GM21360 (cell line): ENCODE measurements around the gene TRIM67.

ENCODE experiments used
- ATAC-seq: cut with Tn5 transposase; IDR thresholded peaks from one replicate; pipeline ENCODE4 v1.9.1; 2021; ENCODE audit warnings: mild to moderate bottlenecking, moderate library complexity; ENCODE audit not compliant: unreplicated experiment

The TRIM67 gene

DNA sequence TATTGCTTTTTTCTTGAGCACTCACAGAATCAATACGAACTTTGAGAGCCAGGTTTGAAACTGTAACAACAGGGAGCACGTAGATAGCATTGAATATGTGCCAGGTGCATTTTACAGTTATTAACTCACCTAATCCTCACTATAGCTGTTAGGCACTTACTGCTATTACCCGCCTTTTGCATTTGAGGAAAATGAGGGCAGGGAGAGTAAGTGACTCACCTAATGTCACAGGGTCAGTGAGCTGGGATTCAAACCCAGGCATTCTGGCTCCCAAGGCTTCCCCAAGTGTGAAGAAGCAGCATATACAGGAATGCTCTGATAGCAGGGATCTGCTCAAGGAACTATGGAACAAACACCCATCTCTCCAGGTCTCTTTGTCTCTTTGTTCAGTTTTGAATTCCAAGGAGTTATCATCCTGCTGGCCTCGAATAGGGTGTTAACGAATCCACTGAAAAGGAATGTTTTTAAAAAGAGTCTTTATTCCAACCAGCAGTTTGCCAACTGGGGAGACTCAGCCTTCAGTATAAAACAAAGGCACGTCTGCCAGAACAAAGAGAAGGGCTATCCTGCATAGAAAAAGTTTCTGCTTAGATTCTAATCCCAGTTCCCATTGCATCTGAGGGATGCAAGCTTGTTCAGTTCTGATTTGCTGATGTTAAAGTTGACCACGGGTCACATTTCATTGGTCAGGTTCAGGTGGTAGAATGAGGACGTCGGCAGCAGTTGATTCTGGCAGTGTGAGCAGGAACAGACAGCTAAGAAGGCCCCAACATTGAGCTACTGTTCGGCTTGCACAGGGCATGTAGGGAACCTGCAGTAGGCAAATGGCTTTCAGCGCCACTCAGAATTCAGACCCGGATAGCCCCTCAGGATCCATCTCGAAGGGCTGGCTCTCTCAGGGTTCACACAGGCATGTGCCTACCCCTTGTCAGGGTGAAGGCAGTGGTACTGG, 22.1 kb downstream of the TRIM67 start:
- ATAC-seq, result no peak

DNA sequence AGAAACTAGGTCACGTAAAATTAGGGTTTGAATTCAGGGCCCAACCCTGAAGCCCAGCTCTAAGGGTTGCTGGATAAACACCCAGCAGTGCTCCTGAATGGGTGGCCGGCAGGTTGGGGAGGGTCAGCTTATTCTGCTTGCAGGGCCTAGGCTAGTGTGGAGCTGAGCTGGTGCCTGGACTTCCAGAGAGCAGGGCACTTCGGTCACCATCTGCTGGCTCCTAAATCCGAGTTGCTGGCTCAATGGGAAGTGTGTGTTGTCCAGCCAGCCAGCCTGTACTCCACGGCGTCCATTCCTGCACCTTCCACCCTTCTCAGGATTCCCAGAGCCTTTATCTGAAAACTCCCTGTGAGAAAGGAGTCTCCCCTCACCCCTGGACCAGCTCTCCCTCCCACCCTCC, 23.0 kb downstream of the TRIM67 start:
- no peak for ATAC-seq

DNA sequence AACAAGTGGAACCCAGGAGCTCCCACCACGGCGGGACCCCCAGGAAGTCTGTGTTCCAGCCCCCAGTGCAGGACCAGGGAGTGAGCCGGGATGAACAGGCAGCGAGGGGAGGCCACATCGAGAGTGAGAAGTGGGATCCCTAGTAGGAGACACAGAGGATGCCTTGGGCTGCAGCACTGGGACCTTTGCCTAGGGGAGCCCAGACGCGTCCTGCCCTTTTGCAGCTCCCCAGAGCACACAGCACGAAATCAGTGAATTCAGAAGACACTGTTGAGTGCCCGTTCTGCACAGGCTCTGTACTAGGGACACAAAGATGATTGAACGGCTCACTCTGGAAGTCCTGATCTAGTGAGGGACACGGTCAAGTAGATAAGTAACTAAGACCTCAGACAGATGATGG, 23.5 kb downstream of the TRIM67 start:
- ATAC-seq, result no peak

DNA sequence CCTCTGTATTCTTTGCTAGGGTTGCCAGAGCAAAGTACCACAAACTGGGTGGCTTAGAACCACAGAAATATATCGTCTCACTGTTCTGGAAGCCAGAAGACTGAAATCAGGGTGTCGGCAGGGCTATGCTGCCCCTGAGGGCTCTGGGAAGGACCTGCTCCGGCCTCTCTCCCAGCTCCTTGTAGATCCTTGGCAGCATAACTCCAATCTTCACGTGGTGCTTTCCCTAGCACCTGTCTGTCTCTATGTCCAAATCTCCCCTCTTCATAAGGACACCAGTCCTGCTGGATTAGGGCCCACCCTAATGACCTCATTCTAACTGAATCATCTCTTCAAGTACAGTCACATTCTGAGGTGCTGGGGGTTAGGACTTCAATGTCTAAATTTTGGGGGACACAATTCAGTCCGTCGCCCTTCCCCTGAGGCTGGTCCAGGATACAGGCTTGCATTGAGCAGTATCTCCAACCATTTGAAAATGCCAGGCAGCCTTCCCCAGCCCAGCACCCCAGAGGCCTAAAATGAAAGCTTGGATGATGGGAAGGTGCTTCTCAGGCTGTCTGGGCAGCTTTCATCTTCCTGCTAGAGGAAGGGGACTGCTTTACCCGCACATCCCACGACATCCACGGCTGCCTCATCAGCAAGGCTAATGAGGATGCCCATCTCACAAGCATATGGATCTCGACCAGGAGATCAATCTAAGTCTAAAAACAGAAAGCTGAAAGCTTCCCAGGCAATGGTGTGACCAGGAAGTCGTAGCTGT, 24.7 kb downstream of the TRIM67 start:
- no peak for ATAC-seq

DNA sequence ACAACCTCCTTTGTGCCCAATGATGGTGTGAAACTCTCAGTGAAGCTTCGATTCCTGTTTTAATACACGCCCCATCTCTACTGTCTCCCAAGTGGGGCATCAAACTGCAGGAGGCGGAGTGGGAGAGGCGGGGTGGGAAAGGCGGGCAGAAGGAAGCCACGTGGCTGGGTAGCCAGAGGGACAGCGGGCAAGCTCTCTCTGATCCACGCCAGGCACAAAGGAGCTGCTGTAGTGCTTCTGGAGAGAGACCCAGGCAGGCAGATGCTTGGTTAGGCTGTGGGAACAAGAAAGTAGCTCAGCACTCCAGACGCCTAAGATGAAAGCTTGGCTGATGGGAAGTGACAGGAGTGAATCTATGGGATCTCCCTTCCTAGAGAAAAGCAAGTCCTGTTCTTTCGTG, 25.7 kb downstream of the TRIM67 start:
- no peak for ATAC-seq

DNA sequence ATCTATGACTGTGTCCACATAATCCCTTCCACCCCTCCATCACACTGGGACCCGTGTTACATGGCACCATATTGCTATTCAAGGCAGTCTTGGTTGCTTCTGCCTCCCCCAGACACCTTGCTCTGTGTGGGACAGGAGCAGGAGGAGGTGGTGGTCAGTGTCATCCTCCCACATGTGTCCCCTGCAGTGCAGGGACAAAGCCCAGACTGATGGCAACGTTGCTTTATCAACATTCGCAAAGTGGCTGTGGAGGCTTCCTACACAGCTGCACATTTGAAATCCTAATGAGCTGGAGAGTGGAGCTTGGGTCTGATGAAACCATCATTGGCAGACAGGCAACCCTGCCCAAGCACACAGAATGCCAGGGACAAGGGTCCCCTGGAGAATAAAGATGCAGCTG, 26.2 kb downstream of the TRIM67 start:
- ATAC-seq, result no peak

DNA sequence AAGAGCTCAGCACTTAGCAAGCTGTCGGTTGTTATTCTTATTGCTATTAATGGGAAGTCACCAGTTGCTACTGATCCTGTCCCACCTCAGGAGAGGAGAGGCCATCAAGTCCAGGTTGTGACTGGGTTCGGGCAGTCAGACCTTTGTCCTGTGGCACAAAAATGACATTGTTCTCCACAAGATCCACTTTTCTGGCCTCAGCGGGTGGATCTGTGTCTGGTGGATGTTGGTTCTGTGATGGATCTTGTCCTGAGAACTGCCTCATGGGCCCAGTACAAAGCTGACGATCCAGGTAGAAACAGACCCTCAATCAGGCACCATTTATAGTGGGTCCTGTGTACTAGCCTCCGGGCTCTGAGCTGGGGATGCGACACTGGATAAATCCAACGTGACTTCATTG, 26.9 kb downstream of the TRIM67 start:
- ATAC-seq, result no peak

DNA sequence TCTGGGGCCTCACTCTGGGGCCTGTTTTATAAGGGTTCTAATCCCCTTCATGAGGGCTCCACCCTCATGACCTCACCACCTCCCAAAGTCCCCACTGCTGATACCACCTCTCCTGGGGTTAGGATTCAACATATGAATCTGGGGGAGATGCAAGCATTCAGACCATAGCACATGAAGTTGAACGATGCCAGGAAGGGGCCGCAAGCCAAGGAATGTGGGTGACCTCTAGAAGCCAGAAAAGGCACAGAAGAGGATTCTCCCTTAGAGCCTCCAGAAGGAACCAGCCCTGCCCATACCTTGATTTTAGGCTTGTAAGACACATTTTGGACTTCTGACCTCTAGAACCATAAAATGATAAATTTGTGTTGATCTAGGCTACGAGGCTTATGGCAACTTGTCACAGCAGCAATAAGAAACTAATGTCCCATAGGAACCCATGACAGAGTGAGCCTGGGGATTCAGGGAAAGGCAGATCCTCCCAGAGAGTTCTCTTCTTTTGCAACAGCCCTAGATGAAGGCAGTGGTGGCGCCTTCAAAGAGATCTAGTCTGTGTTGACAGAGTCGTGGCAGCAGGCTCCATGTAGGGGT, 27.9 kb downstream of the TRIM67 start:
- ATAC-seq, result no peak

DNA sequence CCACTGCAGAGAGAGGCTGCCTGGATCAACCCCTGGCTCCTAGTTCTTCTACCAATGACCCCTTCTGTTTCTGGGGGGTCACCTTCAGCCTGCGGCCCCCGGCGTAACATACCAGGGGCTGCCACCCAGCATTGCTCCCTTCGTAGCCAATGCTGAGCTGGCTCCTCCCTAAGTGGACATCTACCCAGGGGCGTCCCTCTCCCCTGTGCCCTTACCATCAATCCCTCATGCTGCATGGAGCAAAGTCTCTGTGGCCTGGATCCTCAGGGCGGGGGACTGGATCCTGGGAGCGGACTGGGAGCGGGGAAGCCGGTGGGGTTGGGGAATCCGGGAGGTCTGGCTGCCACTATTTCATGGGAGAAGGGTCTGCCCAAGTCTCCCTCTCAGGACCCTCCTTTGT, 28.6 kb downstream of the TRIM67 start:
- ATAC-seq, result no peak

DNA sequence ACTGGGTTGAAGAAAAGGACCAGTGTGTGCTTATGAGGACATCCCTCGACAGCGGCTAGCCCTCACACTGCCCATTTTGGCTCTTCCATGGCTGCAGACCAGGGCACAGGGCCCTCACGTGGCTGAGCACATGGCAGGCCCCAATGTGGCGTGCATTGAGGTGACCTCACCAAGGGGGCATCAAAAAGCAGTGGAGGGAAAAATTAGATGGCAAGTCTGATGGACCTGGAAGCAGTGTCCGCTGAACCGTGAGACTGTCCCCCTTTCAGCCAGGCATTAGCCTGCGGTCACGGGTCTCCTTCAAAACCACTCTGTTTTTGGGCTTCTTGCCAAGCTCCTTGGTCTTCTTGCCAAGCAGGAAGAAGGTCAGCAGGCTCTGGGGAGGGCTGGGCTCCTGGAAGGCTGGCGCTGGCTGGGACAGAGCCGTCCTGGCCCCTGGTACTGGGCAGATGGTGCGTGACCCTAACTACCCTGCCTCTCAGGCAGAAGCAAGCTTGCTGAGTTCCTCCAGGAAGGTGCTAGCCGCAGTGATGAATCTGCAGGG, 30.8 kb downstream of the TRIM67 start:
- no peak for ATAC-seq

DNA sequence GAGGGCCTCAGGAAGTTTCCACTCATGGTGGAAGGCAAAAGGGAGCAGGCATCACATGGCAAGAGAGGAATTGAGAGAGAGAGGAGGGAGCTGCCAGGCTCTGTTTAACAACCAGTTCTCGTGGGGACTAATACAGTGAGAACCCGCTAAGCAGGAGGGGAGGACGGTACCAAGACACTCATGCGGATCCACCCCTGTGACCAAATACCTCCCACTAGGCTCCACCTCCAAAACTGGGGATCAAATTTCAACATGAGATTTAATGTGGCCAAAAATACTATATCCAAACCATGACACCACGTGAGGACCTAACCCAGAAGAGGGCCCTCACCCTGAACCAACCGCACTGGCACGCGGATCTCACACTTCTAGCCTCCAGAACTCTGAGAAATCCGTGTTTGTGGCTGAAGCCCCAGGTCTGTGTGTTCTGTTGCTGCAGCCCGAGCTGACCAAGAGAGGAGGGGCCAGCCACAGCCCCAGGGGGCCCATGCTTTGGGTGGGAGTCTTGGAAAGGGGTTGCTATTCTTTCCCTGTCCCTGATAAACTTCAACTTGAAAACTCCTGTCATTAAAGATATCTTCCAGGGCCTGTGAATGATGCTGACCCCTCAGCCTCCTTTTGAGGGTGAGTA, 32.0 kb downstream of the TRIM67 start:
- no peak for ATAC-seq

DNA sequence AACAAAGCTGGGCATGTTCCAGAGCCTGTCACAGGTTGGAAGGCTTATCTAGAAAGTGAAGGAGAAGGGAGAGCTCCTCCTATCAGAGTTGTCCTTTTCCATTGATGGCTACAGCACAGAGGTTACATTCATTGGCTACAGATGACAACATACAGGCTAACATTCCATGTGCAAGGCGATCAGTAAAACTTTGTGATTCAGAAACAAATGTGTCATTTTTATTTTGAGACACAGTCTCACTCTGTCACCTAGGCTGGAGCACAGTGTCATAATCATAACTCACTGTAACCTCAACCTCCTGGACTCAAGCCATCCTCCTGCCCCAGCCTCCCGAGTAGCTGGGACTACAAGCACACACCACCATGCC, 32.6 kb downstream of the TRIM67 start:
- ATAC-seq, result no peak

DNA sequence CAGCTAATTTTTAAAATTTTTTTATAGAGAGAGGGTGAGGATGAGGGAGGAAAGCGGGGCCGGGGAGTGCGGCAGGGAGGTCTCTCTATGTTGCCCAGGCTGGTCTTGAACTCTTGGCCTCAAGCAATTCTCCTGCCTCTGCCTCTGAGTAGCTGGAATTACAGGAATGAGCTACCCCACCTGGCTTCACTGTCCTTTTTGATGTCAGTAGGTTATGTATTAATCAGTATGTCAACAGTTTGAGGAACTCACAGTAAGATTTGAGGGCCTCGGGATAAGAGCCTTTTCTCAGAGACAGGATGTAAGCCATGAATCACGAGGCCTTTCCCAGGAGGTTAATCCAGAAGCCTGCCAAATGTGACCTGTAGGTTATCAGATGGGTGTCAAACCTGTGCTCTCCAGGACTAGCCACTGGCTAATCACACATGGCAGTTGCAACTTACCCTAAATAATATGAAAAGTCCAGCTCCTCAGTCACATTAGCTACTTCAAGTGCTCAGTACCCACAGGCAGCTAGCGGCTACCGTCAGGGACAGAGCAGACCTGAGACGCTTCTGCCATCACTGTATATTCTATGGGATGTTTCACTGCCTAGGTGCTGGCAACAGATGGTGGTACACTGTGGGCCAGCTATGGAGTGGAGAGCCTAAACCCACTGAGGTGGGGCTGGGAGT, 33.1 kb downstream of the TRIM67 start:
- no peak for ATAC-seq

DNA sequence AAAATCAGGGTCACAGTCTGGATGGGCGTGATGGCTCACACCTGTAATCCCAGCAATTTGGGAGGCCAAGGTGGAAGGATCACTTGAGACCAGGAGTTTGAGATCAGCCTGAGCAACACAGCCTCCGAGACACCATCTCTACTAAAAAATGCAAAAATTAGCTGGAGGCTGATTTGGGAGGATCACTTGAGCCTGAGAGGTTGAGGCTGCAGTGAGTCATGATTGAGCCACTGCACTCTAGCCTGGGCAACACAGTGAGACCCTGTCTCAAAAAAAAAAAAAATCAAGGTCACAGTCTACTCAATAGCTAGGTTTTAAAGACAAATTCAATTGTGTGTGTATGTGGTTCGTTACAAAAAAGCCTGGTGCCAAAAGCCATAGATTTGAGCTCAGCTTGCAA, 34.4 kb downstream of the TRIM67 start:
- no peak for ATAC-seq

DNA sequence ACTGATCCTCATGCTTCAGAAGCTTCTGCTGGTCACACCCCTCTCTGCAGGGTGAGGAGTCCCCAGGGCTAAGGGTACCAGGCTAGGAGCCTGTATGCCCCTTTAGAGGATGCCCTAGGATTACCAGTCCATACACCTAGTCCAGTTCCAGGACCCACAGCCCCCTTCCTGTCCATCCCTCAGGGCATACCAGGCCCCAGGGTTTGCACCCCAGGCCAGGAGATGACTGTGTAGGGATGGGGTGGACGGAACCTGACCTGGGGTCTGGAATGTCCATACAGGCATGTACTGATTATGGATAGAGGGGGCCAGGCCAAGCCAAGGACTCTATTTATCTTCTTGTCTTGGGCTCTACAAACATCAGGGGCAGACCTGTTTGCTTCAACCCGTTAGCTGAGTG, 34.9 kb downstream of the TRIM67 start:
- ATAC-seq, result no peak

DNA sequence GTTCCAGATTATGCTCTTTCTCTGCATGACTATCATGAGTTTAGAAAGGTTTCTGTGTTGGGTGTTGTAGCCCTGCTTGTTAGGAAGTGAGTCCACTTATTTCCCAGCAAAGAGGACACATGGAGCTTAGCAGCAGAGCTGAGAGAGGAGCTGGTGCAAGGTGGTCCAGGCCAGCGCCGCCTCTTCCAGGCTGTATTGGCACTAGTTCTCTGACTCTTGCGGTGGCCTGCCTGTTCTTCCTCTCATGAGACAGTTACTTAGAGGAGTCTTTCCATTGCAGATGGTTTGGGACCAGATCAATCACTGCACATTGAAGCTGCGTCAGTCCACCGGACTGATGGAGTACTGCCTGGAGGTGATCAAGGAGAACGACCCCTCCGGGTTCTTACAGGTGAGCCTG, 38.0 kb downstream of the TRIM67 start:
- no peak for ATAC-seq

DNA sequence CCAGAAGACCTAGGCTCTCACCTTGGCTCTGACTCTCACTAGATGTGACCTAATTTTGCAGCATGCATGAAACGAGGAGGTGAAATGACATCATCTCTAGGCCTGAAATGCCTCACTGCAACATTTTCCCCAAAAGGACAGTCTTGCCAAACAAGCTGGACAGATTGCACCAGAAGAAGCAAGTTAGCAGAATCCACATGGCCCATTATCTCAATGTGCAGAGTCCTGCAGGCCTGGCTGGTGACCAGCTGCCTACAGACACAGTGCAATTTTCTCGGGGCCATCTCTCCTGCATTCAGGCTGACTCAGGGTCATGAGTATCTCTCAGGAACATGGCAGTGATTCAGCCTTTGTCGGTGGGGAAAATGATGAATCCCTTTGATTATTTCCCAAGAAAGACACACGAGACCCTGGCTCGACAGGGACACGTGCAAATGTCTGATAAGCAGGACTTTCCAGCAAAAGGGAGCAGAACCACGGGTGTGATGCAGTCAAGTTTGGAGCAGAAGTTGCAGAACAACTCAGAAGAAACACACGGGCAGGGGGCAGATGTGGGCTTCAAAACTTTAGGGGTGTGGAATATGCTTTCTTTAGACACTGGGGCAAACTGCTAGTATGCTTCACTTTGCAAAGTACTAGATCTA, 38.7 kb downstream of the TRIM67 start:
- ATAC-seq, result no peak

DNA sequence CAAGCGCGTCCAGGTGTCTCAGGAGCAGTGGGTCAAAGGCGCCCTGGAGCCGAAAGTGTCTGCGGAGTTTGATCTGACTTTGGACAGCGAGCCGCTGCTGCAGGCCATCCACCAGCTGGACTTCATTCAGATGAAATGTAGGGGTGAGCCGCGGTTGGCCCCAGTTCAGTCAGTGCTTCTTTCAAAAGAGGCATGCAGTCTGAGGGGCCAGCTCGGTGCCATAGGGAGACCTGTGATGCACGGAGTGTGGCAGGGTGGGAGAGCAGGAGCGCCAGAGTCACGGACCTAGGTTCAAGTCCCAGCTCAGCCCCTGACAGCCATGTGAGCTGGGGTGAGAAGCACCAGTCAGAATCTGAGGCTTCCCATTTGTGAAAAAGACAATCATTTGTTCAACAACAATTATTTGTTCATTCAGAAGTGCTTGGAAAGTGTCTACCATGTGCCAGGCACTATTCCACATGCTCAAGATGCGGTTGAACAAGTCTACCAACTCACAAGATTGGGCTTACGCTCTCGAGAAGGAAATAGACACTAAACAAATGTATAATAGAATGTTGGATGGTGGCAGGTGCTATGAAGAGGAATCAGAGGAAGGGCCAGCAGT, 39.6 kb downstream of the TRIM67 start:
- ATAC-seq, result no peak

DNA sequence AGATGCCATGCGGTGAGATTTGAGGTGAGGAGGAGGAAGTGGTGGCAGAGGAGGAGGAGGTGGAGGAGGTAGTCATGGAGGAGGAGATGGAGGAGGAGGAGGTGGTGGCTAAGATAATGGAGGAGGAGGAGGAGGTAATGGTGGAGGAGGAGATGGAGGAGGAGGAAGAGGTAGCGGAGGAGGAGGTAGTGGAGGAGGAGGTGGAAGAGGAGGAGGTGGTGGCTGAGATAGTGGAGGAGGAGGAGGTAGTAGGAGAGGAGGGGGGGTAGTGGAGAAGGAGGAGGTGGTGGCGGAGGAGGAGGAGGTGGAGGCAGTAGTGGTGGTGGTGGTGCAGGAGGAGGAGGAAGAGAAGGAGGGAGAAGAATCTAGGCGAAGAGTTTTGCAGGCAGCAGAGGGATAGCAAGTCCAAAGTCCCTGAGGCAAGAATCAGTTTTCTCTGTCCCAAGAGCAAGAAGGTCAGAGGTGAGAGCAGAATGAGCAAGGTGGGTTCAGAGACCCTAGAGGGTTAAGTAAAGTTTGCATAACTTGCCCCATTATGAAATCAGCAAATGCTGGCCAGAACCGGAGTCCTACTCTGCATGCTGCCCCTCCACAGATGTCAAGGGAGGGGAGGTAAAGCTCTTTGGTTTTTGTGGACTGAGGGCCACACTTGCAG, 40.2 kb downstream of the TRIM67 start:
- no peak for ATAC-seq
